GM23338 (cell line): Measurements from ENCODE around the gene ADAMTS17. TPM values are rescaled to one million over a fixed set of nuclear protein-coding genes. Genes with fewer than 3 reads are reported as not detected.

Source experiments
- ATAC-seq: fragments of 200-7000 bp; cut with Tn5 transposase; 3 replicates; pipeline ENCODE4 v1.9.1; 2020
- DNase-seq: peaks from one replicate; pipeline ENCODE4 v3.0.0-alpha.2; 2015; ENCODE audit warnings: low spot score
- H2AFZ ChIP-seq: fragments of 200-600 bp; sonication (generic); 2 replicates; pipeline ENCODE4 v1.8.0; 2016; ENCODE audit warnings: antibody characterized with exemption, mild to moderate bottlenecking, moderate library complexity
- H3F3A ChIP-seq: fragments of 200-600 bp; sonication (generic); replicated peaks from 2 replicates; pipeline ENCODE4 v1.8.0; 2017; ENCODE audit warnings: antibody characterized with exemption, mixed run types, low read depth
- H3K27ac ChIP-seq: fragments of 200-600 bp; sonication (generic); 2 replicates; pipeline ENCODE4 v1.6.1; 2016; ENCODE audit warnings: low read depth
- H3K27me3 ChIP-seq: fragments of 200-600 bp; sonication (generic); 2 replicates; pipeline ENCODE4 v1.8.0; 2016; ENCODE audit warnings: mild to moderate bottlenecking, mixed run types, moderate library complexity; ENCODE audit not compliant: insufficient read depth
- H3K36me3 ChIP-seq: fragments of 200-600 bp; sonication (generic); 2 replicates; pipeline ENCODE4 v1.8.0; 2016; ENCODE audit warnings: mild to moderate bottlenecking; ENCODE audit not compliant: insufficient read depth
- H3K4me1 ChIP-seq: fragments of 200-600 bp; sonication (generic); 2 replicates; pipeline ENCODE4 v1.8.0; 2016; ENCODE audit warnings: mild to moderate bottlenecking, moderate library complexity; ENCODE audit not compliant: insufficient read depth
- H3K4me2 ChIP-seq: fragments of 200-600 bp; sonication (generic); 2 replicates; pipeline ENCODE4 v1.7.1; 2017; ENCODE audit warnings: mixed run types
- H3K4me3 ChIP-seq: fragments of 200-600 bp; sonication (generic); 2 replicates; pipeline ENCODE4 v1.6.1; 2016; ENCODE audit warnings: mixed run types
- H3K79me2 ChIP-seq: fragments of 200-600 bp; sonication (generic); replicated peaks from 2 replicates; pipeline ENCODE4 v1.8.0; 2017; ENCODE audit warnings: mild to moderate bottlenecking; ENCODE audit not compliant: insufficient read depth
- H3K9me2 ChIP-seq: fragments of 200-600 bp; sonication (generic); 2 replicates; pipeline ENCODE4 v1.8.0; 2017; ENCODE audit not compliant: insufficient read depth
- H4K20me1 ChIP-seq: fragments of 200-600 bp; sonication (generic); replicated peaks from 2 replicates; pipeline ENCODE4 v1.8.0; 2017; ENCODE audit warnings: mild to moderate bottlenecking; ENCODE audit not compliant: insufficient read depth
- H3K27ac Mint-ChIP-seq: 2 replicates; pipeline ENCODE4 v1.8.0; 2020; ENCODE audit warnings: inconsistent platforms, mild to moderate bottlenecking, moderate library complexity, mixed read lengths
- H3K27me3 Mint-ChIP-seq: 3 replicates; pipeline ENCODE4 v1.8.0; 2022; ENCODE audit warnings: low read depth, mild to moderate bottlenecking, moderate library complexity, mixed read lengths, inconsistent platforms; ENCODE audit not compliant: insufficient read depth, poor library complexity
- H3K36me3 Mint-ChIP-seq: 3 replicates; pipeline ENCODE4 v1.8.0; 2021; ENCODE audit warnings: low read depth, mild to moderate bottlenecking, inconsistent platforms, moderate library complexity, mixed read lengths
- H3K4me1 Mint-ChIP-seq: 3 replicates; pipeline ENCODE4 v1.8.0; 2020; ENCODE audit warnings: mild to moderate bottlenecking, inconsistent platforms, mixed read lengths
- H3K4me3 Mint-ChIP-seq: 3 replicates; pipeline ENCODE4 v1.8.0; 2021; ENCODE audit warnings: moderate library complexity, mild to moderate bottlenecking, inconsistent platforms, mixed read lengths
- H3K9me3 Mint-ChIP-seq: 3 replicates; pipeline ENCODE4 v1.8.0; 2020; ENCODE audit warnings: moderate library complexity, mild to moderate bottlenecking, inconsistent platforms, mixed read lengths
- ETS1 ChIP-seq: IDR thresholded peaks from 2 replicates; pipeline ENCODE4 v1.6.1; 2016; ENCODE audit warnings: antibody characterized with exemption
- POLR2AphosphoS5 ChIP-seq: IDR thresholded peaks from 2 replicates; pipeline ENCODE4 v1.6.1; 2016; ENCODE audit warnings: antibody characterized with exemption, low read depth
- ZNF114 ChIP-seq: fragments of 250-450 bp; sonication (Bioruptor Pico); IDR thresholded peaks from 2 replicates; pipeline ENCODE4 v1.5.0; 2020; ENCODE audit warnings: mild to moderate bottlenecking, moderate library complexity
- ZNF462 ChIP-seq: fragments of 250-450 bp; sonication (Bioruptor Pico); IDR thresholded peaks from 2 replicates; pipeline ENCODE4 v1.5.0; 2020; ENCODE audit warnings: mild to moderate bottlenecking, moderate library complexity
- polyA plus RNA-seq: library from polyadenylated mRNA; unstranded; fragments of >200 nt; fragmentation: Nextera tagmentation; extraction: Ambion mirVana; gene quantifications from 2 replicates; pipeline ENCODE4 v1.2.1, GENCODE V29; 2016
- total RNA-seq: library from RNA; depleted of rRNA; stranded (reverse); fragments of >200 nt; shearing (Covaris generic); gene quantifications from 2 replicates; pipeline ENCODE4 v1.2.3, GENCODE V29; 2014

The ADAMTS17 gene
- total and polyA plus RNA-seq, 2 experiments from 2014 or later = 0.60 to 3.8 TPM

- no peaks in the 10 kb centered on the region for H3K27me3 ChIP-seq
- no peak overlapping the region for H2AFZ ChIP-seq
- Mint-ChIP-seq H3K27me3 (no peaks in the 10 kb centered on the region), H3K36me3 (peaks cover 3% of the 10 kb centered on the region; the same call in 2 of the 3 replicates), H3K9me3 (peaks cover 4% of the 10 kb centered on the region; the same call in 1 of the 3 replicates), H3K27ac (no peak overlapping the region), H3K4me1 (no peaks in the 10 kb centered on the region; the same call in 2 of the 3 replicates), H3K4me3 (no peak overlapping the region)
- H3K4me2 ChIP-seq = no peak overlapping the region
- ATAC-seq = no peak
- H3K79me2 ChIP-seq = no peaks in the 10 kb centered on the region
- H3K27ac ChIP-seq = no peak overlapping the region
- H4K20me1 ChIP-seq = no peaks in the 10 kb centered on the region
- no peaks in the 10 kb centered on the region for H3K4me1 ChIP-seq
- no peaks in the 10 kb centered on the region for H3F3A ChIP-seq
- TF ChIP-seq ETS1 (no peak), ZNF462 (CRISPR knock-in tag) (no peak)
- DNase-seq = no peak
- no peaks in the 10 kb centered on the region for H3K36me3 ChIP-seq
- H3K4me3 ChIP-seq = no peak overlapping the region
- no peaks in the 10 kb centered on the region for H3K9me2 ChIP-seq
Observed at GRCh38 chr15:100100926-100101325, 240.8 kb downstream of the ADAMTS17 start.

GRCh38 chr15:100099976-100100375 is 241.8 kb downstream of the ADAMTS17 start:
- no peak overlapping the region for H2AFZ ChIP-seq
- no peak overlapping the region for H3K4me2 ChIP-seq
- ATAC-seq (no peak), DNase-seq (no peak)
- H3K79me2 ChIP-seq = no peaks in the 10 kb centered on the region
- H3K36me3 ChIP-seq = no peaks in the 10 kb centered on the region
- H3K4me3 ChIP-seq = no peak overlapping the region
- H3K36me3 Mint-ChIP-seq = peaks cover 3% of the 10 kb centered on the region; the same call in 2 of the 3 replicates
- no peak overlapping the region for H3K27ac ChIP-seq
- no peaks in the 10 kb centered on the region for H4K20me1 ChIP-seq
- H3K9me3 Mint-ChIP-seq = peaks cover 4% of the 10 kb centered on the region; the same call in 1 of the 3 replicates
- H3K9me2 ChIP-seq = no peaks in the 10 kb centered on the region
- no peaks in the 10 kb centered on the region for H3K4me1 ChIP-seq
- no peaks in the 10 kb centered on the region; the same call in 2 of the 3 replicates for H3K4me1 Mint-ChIP-seq
- H3K27me3 ChIP-seq = no peaks in the 10 kb centered on the region
- peaks cover 2% of the 10 kb centered on the region for H3K27me3 Mint-ChIP-seq
- no peak overlapping the region for H3K4me3 Mint-ChIP-seq
- H3F3A ChIP-seq = no peaks in the 10 kb centered on the region
- H3K27ac Mint-ChIP-seq = no peak overlapping the region
- no peak for TF ChIP-seq ZNF114
- TF ChIP-seq POLR2AphosphoS5 = no peak
- no peak for TF ChIP-seq ZNF462 (CRISPR knock-in tag)
